Activated CD4-positive, alpha-beta T cell treated with anti-CD3 and anti-CD28 coated beads, Interleukin-2, amount 50 U/mL, for 4 hours (primary cell): ENCODE data around the gene CAST.
A peak's percentile ranks its signal among the peaks of the same experiment; 100 is the strongest.
"Not testable (repeated sequence)": the region's sequence is repeated elsewhere in the genome, so short reads cannot be mapped to it uniquely, and the experiment has no call there.

ENCODE experiments used
- DNase-seq, 2 experiments: peaks; one replicate each; pipeline ENCODE4 v3.0.0-alpha.2; 2020

Gene CAST, protein sequence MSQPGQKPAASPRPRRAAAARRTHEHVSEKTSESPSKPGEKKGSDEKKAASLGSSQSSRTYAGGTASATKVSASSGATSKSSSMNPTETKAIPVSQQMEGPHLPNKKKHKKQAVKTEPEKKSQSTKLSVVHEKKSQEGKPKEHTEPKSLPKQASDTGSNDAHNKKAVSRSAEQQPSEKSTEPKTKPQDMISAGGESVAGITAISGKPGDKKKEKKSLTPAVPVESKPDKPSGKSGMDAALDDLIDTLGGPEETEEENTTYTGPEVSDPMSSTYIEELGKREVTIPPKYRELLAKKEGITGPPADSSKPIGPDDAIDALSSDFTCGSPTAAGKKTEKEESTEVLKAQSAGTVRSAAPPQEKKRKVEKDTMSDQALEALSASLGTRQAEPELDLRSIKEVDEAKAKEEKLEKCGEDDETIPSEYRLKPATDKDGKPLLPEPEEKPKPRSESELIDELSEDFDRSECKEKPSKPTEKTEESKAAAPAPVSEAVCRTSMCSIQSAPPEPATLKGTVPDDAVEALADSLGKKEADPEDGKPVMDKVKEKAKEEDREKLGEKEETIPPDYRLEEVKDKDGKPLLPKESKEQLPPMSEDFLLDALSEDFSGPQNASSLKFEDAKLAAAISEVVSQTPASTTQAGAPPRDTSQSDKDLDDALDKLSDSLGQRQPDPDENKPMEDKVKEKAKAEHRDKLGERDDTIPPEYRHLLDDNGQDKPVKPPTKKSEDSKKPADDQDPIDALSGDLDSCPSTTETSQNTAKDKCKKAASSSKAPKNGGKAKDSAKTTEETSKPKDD

DNA sequence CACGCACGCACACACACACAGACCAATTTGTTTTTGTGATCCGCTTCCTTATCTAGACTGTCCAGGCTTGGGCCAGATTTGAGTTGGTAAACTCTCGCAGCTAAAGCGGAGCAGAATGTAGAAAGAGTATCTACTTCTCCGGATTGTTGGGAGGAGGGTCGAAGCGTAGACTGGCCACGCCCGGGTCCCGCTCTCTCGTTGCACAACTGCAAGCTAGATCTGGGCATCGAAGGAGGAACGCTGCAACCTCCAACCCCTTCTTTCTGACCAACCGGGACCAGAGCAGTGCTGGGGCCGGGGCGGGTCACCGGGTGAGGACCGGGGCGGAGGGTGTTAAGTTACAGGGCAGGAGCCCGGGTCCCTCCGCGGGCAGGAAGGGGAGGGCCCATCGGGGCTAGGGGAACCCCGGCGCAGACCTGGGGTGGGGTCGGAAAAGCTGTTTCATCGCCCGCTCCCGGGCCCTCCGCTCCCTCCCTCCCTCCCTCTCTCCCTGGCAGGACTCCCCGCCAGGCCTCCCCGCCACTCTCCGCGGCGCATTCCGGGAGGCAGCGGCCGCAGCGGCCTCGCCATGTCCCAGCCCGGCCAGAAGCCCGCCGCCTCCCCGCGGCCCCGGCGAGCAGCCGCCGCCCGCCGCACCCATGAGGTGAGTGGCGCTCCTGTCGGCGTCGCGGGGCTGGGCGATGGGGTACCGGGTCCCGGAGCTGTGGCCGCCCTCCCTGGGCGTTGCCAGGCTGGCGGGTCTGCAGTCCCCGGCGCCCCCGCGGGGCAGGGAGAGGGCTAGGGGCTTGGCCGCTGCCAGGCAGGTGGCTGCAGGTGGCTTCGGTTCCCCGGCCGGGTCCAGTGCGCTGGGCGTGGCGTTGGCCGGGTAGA lies at the start of gene CAST:
Gene CAST, plus strand, starts transcription at position 522 of the 870 bp plus-strand sequence. Its CDS starts 47 bp downstream, at position 569.
- peak; percentile 74 to 75 for DNase-seq

DNA sequence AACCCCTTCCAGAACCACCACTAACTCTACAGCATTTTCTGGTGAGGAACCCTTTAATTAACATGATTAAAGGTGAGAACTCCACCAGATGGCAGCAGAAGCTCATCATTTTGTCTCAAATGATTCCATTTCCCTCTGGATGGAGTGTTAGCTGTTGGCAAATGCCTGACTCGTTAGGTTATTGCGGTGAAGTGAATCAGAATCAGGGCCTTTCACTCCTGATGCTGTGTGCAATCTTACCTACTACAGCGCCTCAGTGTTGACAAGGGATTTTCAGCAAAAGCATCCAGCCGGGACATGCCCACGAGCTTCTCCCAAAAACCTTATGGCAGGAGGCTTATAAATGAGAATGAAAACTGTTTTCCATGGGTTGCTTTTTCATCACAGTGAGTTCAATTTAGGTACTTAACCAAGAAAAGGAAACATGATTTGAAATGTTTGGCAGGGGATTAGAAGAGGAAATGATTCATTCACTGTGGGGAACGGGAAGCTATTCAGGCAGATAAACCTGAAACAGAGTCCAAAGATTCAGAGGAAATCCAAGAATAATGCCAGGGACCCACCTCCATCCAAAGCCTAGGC lies 48.0 kb upstream of the CAST start:
- DNase-seq: peak; percentile 24 to 28

DNA sequence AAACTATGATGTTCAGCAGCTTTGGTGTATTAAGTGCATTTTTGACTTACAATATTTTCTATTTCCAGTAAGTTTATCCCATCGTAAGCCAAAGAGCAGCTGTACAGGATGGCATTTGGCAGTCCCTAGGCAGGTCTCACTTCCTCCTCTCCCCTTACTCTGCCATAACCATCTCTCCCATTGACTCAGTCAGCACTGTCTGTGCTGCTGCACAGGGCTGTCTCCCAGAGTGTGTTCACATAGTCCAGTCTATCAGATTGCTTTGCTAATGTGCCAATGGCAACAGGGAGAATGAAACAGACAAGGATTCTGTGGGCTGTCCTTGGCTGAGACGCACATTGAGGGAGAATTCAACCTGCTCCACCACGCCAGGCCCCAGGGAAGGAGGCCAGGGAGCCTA lies 47.0 kb upstream of the CAST start:
- DNase-seq: no peak

DNA sequence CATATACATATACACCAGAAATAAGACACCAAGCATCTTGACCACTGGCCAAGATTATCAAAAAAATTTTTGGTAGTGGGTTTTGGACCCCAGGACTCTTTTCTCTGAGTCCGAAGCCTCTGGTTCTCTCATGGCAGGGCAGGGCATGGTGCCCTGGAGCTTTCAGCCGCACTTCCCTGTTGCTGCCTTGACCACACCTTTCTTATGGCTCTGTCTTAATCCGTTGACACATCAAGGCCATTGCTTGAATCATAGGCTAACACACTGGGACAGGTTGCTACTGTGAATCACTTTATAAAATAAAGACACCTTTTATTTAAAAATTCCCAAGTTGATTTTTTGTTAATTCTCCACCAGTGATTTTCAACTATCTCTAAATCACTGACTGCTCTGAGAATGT lies 45.4 kb upstream of the CAST start:
- DNase-seq: no peak

DNA sequence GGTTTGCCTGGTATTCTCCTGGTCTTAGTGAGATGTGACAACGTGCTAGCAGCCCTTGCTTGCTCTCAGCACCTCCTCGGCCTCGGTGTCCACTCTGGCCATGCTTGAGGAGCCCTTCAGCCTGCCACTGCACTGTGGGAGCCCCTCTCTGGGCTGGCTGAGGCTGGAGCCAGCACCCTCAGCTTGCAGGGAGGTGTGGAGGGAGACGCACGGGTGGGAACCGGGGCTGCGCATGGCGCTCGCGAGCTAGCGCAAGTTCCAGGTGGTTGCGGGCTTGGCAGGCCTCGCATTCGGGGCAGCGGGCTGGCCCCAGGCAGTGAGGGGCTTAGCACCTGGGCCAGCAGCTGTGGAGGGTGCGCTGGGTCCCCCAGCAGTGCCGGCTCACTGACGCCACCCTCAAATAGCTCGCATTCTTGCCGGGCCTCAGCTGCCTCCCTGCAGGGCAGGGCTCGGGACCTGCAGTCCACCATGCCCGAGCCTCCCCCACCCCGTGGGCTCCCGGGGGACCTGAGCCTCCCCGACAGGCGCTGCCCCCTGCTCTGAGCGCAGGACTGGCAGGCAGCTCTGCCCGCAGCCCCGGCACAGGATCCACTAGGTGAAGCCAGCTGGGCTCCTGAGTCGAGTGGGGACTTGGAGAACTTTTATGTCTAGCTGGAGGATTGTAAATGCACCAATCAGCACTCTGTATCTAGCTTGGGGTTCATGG lies 43.7 kb upstream of the CAST start:
- DNase-seq: not testable (repeated sequence)

DNA sequence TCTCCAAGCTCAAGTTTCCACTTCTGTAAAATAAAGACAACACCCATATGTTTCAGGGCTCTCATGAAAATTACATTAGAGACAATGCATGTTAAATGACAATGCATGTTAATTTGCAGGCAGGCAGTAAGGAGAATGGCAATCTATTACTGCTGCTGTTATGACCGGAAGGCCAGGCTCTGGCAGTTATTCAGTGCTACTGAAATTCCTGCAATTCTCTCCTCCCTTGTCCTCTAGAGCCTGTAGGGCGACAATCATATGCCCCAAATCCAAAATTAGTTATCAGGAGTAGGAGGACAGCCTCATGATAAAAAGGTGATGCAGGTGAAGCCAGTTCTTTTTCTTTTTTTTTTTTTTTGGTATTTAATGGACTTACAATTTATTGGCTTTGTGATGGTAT lies 42.2 kb upstream of the CAST start:
- DNase-seq: no peak

DNA sequence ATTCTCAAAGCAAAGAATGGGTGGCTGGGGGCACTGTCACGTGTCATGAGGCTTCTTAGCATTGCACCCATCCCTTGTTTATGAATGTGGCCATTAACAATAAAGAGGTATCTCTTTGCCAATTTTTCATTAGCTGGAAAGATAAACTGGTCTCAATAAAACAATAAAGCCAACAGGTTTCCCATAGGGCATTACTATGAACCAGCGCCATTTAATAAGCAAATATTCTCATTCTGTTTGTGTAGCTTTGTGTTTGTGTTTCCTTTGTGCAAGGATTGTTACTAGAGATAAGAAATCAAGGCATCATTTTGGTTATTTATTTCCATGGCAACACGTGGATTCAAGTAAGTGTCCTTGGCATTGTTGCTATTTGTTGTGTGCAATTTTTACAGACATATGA lies 37.6 kb upstream of the CAST start:
- no peak for DNase-seq

DNA sequence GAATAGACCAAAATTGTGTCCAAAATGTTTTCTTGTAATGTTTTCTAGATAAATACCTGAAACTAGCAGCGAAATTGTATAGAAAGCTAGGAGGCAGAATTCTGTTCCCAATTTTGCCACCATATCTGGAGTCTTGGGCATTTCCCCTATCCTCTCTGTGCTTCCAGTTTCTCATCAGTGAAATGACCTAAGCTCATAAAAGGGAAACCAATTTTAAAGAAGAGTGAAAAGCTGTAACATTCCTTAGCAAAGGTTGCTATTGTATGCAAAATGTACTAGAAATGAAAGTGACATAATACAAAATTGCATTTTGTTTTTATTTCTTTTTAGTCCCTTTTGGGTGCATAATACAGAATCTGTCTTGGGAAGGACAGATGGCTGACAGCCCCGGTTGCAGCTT lies 36.8 kb upstream of the CAST start:
- DNase-seq: no peak

DNA sequence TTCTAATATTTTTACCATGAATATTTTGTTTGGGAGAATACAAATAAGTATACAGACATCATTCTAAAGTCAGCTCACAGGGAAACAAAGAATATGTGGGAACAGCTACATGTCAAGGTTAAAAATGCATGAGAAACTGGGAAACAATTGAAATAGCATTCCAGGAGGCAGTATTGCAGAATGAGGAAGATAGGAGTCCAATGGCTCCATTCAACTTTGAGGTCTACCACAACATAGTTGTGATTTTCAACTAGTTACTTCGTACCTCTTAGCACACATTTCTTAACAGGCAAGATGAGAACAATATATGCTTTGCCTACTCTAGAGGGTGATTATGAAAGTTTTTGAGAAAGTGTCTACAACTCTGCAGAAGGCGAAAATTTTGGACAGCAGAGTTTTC lies 35.2 kb upstream of the CAST start:
- DNase-seq: no peak

DNA sequence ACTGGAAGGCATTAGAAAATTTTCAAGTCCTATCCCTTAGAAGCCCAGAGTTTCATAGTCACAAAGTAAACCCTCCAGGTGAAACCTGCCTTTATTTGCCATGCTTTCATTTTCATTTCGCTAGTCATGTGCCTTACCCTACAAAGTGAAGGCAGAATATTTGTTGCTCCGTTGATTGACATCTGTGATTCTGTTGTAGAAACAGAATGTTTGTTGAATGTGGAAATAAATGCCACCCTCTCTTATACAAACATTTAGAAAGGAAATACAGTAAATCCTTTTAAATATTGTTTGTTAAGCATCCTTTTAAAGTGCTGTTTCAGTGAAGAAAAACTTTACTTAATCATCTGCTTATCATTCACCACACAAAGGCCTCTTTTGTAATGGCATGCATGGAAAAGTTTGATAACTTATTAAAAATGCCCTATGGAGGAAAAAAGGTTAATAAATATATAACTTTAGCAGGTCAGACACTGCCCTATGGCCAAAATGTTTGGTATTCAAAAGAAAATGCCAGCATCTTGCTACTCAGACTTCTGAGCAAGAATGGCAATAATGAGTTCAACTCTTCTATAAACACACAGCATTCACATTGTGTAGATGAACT lies 34.3 kb upstream of the CAST start:
- DNase-seq: no peak

DNA sequence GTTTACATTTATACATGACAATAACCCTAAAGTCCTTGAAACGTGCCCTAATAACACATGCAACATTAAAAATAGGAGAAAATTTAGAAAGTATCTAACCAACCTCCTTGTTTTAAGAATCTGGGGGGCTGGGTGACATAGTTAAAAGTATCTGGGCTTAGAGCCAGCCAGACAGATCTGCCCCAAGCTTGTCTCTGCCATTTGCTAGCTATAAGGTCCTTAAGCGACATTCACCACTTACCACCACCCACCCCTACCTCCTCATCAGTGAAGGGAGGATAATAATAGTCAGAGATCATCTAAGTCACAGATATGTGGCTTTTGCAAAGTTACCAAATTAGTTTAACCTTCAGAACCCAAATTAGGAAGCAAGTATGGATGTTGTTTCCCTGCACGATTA lies 33.8 kb upstream of the CAST start:
- no peak for DNase-seq

DNA sequence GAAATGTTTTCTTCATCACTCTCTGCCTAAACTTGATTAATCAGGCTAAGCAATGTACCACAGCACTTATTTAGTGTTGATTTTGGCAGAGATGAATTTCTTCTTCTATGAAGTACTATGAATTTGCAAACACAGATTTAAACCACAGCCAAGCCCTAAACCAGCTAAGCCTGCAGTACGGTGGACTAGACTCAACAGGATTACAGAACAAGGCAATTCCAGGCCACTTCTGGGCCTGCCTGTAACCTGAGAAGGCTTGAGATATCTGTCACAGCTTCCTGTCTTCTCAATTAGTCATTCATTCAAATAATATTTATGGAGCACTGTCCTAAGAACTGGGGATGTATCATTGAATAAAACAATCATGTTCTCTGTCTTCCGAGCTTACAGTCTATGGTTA lies 32.4 kb upstream of the CAST start:
- no peak for DNase-seq

DNA sequence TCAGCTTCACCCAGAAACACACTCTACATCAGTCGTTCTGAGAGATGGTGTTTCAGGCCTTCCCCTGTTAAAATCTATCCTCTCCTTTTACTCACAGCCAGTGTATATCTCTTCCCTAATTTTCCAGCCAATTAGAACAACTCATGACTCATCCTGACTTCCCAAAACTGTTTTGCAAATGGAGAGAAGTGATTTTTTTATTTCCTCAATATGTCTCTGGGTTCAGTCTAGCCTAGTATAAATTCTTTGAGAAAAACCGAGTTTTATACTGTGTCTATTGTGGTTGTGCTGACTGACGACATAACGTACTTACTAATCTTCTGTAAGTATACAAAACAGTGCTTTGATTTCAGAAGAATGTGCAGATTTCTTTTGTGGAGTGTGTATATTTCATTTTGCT lies 28.4 kb upstream of the CAST start:
- no peak for DNase-seq

DNA sequence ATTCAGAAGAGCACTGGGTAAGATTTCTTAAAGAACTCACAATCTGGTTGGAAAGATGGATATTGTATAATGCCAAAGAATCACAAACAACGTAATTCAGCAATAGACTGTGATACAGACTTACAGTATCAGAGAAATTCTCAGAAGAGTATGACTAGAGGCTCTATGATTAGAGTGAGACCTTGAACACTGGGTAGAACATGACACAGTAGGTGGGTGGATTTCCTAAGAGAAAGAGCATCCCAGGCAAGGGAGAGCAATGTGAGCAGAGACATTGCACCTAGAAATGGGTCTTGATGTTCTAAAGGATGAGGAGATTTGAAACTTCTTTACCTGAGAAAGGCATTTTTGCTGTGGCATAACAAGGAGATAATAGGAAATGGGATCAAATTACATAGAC lies 27.3 kb upstream of the CAST start:
- no peak for DNase-seq

DNA sequence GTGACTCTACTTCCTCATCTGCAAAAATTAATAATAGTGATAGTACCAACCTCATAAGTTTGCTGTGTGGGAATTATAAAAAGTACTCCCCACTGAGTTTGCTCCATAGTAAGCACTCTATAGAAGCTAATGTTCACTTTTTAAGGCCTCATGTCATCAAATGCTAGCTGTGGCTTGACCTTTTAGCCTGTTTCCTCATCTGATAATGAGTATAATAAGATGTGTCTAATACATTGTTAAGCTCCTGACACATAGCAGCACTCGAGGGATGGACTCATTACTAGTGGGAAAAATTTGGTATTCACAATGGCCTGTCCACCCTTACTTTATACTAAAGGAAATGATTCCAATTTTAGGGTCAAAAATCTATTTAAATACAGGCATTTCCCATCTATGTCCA lies 26.1 kb upstream of the CAST start:
- DNase-seq: no peak

DNA sequence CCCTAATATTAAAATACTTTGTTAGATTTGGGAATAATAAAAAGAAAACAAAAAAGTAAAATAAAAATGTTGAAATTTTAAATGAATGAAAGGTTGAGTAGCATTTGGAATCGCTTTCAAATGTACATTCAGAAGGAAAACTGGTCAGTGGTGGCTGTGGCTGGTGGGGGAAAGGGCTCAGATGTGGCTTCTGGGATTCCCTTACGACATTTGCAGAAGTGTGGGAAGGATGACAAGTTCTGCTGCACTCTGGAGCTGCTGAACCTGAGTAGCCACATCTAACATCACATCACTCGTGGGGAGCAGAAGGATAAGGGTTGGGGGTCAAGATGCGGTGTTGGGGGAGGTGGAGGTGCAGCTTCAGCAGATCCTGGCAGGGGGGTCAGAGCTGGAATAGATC lies 25.6 kb upstream of the CAST start:
- no peak for DNase-seq

DNA sequence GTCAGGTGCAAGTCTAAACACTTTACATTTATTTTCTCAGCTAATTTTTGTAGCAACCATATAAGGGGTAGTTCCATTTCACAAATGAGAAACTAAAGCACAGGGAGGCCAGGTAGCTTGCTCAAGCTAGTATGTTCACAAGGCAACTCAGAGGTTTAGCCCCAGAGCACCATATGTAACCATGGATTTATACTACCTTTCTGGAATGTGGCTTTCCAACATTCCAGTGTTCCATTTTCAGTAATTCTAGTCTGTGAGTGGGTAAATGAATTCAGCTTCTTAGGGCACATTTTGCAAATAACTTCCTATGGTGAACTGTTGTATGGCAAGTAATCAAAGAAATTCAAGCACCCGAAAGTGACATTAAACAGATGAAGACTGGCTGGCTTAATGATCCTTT lies 25.0 kb upstream of the CAST start:
- no peak for DNase-seq

DNA sequence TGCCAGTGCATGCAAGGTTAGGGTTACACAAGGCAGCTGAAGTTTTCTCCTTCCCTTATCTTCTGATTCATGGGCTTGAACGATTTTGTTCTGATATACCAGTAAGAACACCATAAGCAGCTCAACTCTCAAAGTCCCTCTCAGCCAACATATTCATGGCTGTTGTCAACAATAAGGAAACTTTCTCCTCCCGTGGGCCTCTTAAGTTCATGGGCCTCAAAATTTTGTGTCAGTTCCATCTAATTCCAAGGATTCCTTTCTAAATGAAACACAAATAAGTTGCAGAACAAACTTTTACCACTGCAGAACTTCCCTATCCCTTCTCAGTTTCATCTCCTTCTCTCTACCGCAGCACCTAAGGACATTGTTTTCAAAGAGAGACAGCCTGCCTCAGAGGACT lies 23.6 kb upstream of the CAST start:
- DNase-seq: no peak

DNA sequence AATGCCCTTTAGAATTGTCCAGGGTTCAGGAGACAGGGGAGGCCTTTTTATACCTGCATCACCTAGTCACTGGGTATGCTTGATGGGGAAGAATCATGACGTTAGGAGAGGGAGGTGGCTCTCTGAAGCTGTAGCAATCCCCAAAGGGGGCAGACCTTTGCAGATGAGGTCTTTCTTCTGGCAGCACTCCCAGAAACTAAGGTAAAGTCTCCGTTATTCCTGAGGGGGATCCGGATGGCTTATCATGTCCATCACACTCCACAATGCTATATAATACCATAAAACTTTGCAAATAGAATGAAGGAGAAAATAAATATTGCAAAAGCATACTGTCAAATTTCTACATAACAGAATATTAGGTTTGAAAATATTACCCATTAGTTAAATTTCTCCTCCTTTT lies 21.5 kb upstream of the CAST start:
- no peak for DNase-seq

DNA sequence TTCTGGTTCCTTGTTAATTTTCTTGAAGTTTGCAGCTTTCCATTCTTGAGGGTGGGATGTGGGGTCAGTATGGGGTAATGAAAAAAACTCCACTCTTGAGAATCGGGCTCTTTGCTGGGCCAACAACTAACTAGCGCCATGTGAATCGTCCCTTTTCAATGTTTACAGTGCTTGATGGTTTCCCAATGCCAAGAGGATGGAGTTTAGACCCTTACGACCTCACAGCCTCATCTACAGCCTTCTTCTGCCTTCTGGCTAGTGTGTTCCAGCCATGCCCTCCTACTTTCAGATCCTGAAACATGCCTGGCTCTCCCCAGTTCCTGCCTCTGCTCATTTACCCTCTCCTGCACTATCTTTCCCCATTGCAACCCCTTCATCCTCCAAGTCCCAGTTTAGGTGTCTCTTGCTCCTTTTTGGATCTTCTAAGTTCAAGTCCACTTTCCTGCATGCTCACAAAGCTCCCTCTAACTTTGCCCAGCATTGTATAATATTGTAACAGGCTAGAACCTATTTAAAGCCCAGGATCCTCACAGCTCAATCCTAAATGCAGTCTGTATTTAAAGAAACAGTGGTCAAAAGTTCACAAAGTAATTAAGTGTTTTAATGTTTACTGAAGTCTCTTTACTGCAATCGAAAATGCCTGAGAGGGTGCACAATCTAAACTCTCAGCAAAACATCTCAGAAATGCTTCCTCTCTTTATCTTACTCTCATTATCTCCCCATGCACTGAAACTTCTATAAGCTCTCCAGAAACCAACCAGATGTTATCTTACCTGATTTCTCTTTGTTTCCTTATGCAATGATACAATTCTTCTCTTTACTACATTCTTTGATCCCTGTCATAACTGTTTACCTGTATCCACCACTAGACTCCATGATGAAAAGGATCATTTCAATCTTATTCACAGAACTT lies 20.6 kb upstream of the CAST start:
- no peak for DNase-seq

DNA sequence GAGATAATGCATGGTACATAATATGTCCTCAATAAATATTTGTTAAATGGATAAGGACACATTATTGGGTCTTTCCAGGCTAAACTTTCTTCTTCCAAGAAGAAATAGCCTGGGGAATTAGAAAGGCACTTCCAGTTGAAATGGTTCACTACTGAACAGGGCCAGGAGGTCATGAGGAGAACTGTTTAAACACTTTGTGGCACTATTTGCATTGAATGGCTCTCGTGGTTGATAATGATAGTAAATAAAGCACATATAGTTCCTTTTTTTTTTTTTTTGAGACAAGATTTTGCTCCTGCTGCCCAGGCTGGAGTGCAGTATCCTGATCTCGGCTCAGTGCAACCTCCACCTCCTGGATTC lies 19.9 kb upstream of the CAST start:
- no peak for DNase-seq
